CD4-positive, alpha-beta T cell treated with Interferon alpha-2 for 1 hour (primary cell): ENCODE data around the gene ACOT13.
A peak's percentile ranks its signal among the peaks of the same experiment; 100 is the strongest.
"Not testable (repeated sequence)": the region's sequence is repeated elsewhere in the genome, so short reads cannot be mapped to it uniquely, and the experiment has no call there.

Experiments used
- DNase-seq, 2 donors: peaks; one replicate each; pipeline ENCODE4 v3.0.0-alpha.2; 2020 to 2022

ACOT13 gene

GRCh38 chr6:24666641-24667377, at the start of gene ACOT13, which contains the start of gene TDP2:
Gene ACOT13 (plus strand): TSS chr6:24667077. CDS start chr6:24667264, 187 bp downstream.
Gene TDP2 (minus strand): TSS chr6:24666899. CDS start chr6:24666862, 37 bp downstream.
- peak; percentile 97 to 98 for DNase-seq

- no peak for DNase-seq
Observed at GRCh38 chr6:24619661-24620060, 47.2 kb upstream of the ACOT13 start.

DNA sequence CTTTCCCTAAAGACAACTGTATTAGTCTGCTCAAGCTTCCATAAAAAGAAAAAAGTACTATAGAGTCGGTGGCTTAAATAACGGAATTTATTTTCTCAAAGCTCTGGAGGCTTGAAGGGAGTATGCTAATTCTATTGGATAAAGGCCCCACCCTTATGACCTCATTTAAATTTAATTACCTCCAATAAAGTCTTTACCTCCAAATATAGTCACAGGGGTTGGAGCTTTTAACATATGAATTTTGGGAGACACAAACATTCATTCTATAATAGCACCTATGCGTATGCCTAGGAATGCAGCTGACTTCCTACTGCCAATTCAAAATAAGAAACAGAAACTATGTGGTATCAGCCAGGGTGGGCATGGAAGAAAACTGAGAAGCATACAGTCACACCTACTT, 46.2 kb upstream of the ACOT13 start:
- no peak for DNase-seq

DNA sequence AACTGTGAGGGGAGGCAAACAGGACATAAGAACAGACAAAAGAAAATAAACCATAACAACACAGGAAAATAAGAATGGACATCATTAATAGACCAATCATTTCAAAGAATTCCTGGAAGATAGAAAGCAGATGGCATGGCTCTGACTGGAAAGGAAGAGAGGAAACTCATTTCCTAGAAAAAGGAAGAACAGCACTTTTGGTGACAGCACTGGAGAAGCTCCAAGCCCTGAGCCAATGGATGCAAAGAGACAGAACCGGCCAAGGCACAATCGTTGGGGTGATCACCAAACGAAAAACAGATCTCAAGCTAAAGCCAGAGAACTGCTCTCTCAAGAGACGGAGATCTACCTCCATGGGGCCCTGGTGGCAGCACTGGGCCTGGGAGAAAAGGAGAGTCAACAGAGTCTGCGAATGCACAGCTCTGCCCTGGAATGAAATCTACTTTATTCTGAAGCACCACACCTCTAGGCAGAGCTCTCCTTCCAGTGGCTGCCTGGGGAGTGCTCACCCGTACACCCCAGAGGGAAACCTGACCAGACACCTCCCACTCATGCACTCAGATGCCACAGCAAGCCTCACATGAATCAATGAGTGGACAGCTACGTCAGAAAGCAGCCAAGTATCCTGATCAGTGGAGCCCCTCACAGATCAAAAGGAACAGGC, 45.1 kb upstream of the ACOT13 start:
- DNase-seq = no peak

- DNase-seq = no peak
Observed at GRCh38 chr6:24630856-24631505, 35.9 kb upstream of the ACOT13 start.

DNA sequence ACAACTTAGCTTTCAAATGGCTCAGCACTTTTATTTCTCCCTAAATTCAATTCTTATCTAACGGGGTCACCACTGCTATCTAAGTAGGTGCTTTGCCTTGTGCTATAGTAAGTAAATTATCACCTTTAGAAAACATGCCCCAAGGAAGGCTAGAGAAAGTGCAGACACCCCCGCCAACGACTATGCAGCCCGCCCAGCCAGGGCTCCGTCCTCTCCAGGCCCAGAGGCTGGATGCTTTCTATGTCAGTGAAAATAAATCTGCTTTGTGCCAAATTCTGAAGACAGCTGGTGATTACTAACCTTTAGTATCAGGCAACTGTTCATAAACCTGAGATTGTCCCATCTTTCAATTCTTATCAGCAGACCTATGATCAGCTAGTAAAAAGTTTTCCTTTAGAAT, 35.2 kb upstream of the ACOT13 start:
- no peak for DNase-seq

- DNase-seq = no peak
Observed at GRCh38 chr6:24632573-24632972, 34.3 kb upstream of the ACOT13 start.

DNA sequence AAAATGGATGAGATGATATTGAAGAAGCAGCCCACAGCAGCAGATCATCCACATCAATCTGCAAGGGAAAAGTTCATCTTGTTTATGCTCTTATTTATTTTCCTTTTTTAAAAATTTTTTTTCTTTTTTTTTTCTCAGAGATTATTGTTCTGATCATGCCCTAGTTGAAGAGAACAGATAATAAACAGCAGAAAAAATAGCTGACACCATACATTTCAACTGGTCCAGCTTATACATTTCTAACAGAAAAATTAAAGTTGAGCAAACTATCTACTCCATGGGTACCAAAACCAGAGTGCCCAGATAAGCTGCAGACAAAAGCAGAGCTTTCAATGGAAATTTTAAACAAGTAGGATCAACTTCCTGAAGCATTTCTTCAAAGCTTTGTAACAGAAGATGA, 30.2 kb upstream of the ACOT13 start:
- no peak for DNase-seq

DNA sequence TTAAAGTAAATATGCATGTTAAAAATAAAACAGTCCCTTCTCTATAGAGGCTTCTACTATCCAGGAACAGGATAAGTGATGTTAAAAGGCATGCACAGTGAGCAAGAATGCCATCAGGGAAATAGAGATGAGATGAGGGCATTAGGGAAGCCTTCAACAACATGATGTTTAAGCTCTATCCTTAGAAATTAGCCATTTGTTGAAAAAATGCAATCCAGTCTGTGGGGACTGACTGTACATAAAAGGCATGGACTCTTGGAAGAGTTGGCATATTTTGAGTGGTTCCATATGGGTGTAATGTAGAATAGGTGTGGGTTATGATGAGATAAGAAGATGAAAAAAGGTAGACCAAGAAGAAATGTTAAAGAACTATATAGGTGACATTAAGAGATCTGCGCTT, 26.7 kb upstream of the ACOT13 start:
- no peak for DNase-seq

GRCh38 chr6:24640631-24641030, 26.2 kb upstream of the ACOT13 start:
- not testable (repeated sequence) for DNase-seq

DNA sequence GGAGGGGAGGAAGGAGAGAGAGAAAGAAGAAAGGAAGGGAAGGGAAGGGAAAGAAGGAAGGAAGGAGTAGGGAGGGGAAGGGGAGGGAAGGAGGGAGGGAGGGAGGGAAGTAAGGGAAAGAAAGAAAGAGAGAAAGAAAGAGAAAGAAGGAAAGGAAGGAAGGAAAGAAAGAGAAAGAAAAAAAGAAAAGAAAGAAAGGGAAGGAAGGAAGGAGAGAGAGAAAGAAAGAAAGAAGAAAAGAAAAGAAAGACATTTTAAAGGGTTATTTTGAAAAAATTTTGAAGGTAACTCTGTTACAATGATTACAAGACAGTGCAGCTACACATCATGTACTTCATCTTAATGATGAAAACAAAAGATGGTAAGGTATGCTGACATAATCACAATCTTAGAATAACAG, 24.8 kb upstream of the ACOT13 start:
- no peak for DNase-seq

GRCh38 chr6:24643920-24644319, 23.0 kb upstream of the ACOT13 start:
- DNase-seq = no peak

- DNase-seq = no peak
Observed at GRCh38 chr6:24644377-24644776, 22.5 kb upstream of the ACOT13 start.

DNA sequence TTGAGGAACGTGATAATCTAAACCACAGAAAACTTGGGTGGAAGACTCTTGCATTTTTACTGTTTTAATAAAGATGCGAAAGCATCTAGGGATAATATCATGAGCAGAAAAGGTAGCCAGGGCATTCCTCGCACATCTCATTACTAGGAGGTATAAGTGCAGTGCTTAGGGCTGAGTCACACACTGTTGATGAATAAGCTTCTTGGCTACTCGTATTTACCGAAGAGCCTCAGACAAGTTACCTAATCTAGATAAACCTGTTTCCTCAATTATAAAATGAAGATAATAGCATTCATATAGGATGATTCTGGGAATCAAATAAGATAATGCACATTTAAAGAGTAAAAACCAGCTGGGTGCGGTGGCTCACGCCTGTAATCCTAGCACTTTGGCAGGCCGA, 20.1 kb upstream of the ACOT13 start:
- no peak for DNase-seq

DNA sequence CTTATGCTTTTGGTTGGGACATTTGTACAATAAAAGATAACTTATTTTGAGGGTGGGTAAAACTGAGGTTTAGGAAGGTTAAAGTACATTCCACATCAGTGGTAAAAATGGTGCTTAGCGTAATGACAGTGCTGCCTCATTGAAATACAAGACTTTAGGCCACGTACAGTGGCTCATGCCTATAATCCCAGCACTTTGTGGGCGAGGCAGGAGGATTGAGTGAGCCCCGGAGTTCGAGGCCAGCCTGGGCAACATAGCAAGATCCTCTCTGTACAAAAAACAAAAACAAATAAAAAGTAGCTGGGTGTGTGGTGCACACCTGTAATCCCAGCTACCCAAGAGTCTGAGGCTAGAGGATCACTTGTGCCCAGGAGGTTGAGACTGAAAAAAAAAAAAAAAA, 18.6 kb upstream of the ACOT13 start:
- DNase-seq = no peak

DNA sequence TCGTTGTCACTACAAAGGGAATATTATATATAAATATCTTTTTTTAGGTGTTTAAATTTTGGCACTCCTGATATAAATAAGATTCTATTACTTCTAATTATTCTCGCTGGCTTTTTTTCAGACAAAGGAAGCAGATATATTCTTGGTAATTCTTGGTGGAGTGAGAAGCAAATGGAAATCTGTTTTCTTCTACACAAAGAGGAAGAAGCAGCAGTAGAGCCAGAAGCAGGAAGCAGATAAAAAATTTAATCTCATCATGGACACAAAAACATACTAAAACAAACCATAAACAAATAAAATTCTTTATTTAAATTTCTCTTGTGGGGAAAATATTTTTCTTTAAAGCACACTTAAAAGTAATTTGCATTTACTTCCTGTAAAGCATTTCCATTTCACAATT, 17.2 kb upstream of the ACOT13 start:
- no peak for DNase-seq

DNA sequence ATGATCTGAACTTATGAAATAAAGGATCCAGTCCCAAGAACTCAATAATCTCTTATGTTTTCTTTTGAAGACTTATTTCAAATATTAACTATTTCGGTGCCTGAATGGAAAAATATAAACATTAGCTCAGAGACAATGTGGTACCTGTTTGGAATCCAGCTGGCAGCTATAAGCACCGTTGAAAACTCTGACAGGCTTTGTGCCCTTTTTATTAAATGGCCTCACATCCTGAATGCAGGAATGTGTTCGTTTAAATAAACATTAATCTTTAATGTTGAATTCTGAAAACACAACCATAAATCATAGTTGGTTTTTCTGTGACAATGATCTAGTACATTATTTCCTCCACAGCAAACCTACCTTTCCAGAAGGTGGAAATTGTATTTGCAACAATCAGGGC, 16.5 kb upstream of the ACOT13 start:
- no peak for DNase-seq

DNA sequence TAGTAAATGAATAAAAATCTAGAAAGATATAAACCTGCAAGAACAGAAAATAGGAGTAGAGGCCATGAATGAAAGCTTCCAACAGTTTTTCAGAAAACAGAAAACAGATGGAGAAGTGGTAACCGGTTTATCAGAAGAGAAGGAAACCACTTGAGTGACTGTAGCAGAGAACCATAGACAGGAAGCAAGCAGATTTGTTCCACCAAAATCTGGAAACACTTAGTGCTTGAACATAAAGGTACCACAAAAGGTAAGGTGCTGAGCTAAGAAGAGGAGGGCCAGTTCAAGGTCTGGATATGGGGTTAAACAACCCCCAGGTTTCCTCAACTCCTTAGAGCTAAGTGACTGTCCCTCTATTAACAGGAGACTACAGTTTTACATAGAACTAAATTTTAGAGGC, 11.7 kb upstream of the ACOT13 start:
- no peak for DNase-seq

GRCh38 chr6:24658573-24659560, 8.0 kb upstream of the ACOT13 start:
- no peak for DNase-seq

- DNase-seq = no peak
Observed at GRCh38 chr6:24659561-24659960, 7.3 kb upstream of the ACOT13 start.

GRCh38 chr6:24660105-24660504, 6.8 kb upstream of the ACOT13 start:
- no peak for DNase-seq

DNA sequence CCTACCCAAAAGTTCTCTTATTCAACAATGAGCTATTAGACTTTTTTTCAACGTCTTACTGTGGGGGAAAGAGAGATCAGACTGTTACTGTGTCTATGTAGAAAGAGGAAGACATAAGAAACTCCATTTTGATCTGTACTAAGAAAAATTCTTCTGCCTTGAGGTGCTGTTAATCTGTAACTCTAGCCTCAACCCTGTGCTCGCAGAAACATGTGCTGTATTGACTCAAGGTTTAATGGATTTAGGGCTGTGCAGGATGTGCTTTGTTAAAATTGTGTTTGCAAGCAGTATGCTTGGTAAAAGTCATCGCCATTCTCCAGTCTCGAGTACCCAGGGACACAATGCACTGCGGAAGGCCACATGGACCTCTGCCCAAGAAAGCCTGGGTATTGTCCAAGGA, 5.1 kb upstream of the ACOT13 start:
- DNase-seq = not testable (repeated sequence)

GRCh38 chr6:24662236-24662635, 4.6 kb upstream of the ACOT13 start:
- no peak for DNase-seq
